ENCODE data around the gene EPHB1. TPM values are rescaled to one million over a fixed set of nuclear protein-coding genes. Genes with fewer than 3 reads are reported as not detected.

Gene EPHB1
- total RNA-seq, 4 donors from 2014 or later, result 0.82 to 2.2 (median 1.2) TPM

- intact Hi-C loops (cut with DNase I; ENCODE audit: low total_unique reads), result no loop called here
- no peaks in the 10 kb centered on the region for H3K27me3 ChIP-seq
- H3K9me3 ChIP-seq, result no peaks in the 10 kb centered on the region
- DNase-seq, result no peak
- H3K27ac ChIP-seq, result no peak overlapping the region
- in situ Hi-C loops (cut with MboI; ENCODE audit: low pct_ligation_motif_present in 1 of 4, low pct_unique_long_range_greater_than_20kb in 1 of 4, low sequenced_read_pairs in 3 of 4), result no loop called here
- H3K4me1 ChIP-seq, result peaks cover 0 to 3% (median 0%) of the 10 kb centered on the region in 4 donors
- H3K36me3 ChIP-seq, result no peaks in the 10 kb centered on the region
- TF ChIP-seq CTCF (IDR thresholded peaks at IDR 0.05), result peak in 2 of 5 experiments; percentile 19 to 27
- TF ChIP-seq POLR2A (IDR thresholded peaks at IDR 0.05), result no peak
- WGBS, 2 donors (ENCODE audit: low coverage in 1 of 2), result 25 to 75% methylated on average over 2 of the region's 2 CpGs
- H3K4me3 ChIP-seq, result no peak overlapping the region
Observed at GRCh38 chr3:134838599-134838998, 43.5 kb downstream of the EPHB1 start.

GRCh38 chr3:134839422-134839821 is 44.4 kb downstream of the EPHB1 start:
- Histone ChIP-seq H3K27me3 (no peaks in the 10 kb centered on the region), H3K9me3 (no peaks in the 10 kb centered on the region), H3K4me1 (peaks cover 0 to 3% (median 0%) of the 10 kb centered on the region in 4 donors), H3K36me3 (no peaks in the 10 kb centered on the region), H3K27ac (no peak overlapping the region), H3K4me3 (no peak overlapping the region)
- no peak for TF ChIP-seq CTCF (IDR thresholded peaks at IDR 0.05)
- TF ChIP-seq EP300 (IDR thresholded peaks at IDR 0.05; ENCODE audit: low read depth), result no peak
- no peak for TF ChIP-seq POLR2AphosphoS5 (IDR thresholded peaks at IDR 0.05)
- no peak for TF ChIP-seq POLR2A (IDR thresholded peaks at IDR 0.05)
- DNase-seq, result no peak
- intact Hi-C loops (cut with DNase I; ENCODE audit: low total_unique reads), result no loop called here
- in situ Hi-C loops (cut with MboI; ENCODE audit: low pct_ligation_motif_present in 1 of 4, low pct_unique_long_range_greater_than_20kb in 1 of 4, low sequenced_read_pairs in 3 of 4), result no loop called here
- WGBS, 2 donors (ENCODE audit: low coverage in 1 of 2), result 78% methylated on average over 3 of the region's 3 CpGs; no CpG with 5 or more reads in 1 of the 2 donors

DNA sequence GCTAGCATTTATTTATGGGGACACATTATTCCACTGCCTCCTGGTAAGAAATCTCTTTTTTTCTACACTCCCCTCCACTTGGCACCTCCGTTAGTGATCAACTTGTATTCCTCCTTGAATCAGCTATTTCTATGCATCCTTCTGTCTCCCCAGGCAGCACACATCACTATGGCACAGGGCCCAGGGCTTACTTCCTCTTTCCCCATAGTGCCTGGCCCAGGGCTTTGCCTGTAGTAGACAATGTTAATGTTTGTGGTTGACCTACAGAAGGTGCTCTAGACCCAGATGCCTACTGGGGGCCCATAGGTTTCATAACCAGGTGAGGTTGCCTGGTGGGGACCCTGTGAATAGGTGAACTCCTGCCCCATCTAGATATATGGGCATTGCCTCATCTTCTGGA is 44.9 kb downstream of the EPHB1 start:
- in situ Hi-C loops (cut with MboI; ENCODE audit: low pct_ligation_motif_present in 1 of 4, low pct_unique_long_range_greater_than_20kb in 1 of 4, low sequenced_read_pairs in 3 of 4) (no loop called here), intact Hi-C loops (cut with DNase I; ENCODE audit: low total_unique reads) (no loop called here)
- TF ChIP-seq POLR2AphosphoS5 (IDR thresholded peaks at IDR 0.05), result no peak
- TF ChIP-seq POLR2A (IDR thresholded peaks at IDR 0.05), result no peak
- no peak for TF ChIP-seq EP300 (IDR thresholded peaks at IDR 0.05; ENCODE audit: low read depth)
- TF ChIP-seq CTCF (IDR thresholded peaks at IDR 0.05), result no peak
- Histone ChIP-seq H3K27ac (no peak overlapping the region), H3K9me3 (no peaks in the 10 kb centered on the region), H3K4me3 (no peak overlapping the region), H3K36me3 (no peaks in the 10 kb centered on the region), H3K4me1 (peaks cover 0 to 3% (median 0%) of the 10 kb centered on the region in 4 donors), H3K27me3 (no peaks in the 10 kb centered on the region)
- whole genome bisulfite sequencing, 2 donors (ENCODE audit: low coverage in 1 of 2), result 25 to 33% methylated on average over 1 of the region's 1 CpG
- no peak for DNase-seq

DNA sequence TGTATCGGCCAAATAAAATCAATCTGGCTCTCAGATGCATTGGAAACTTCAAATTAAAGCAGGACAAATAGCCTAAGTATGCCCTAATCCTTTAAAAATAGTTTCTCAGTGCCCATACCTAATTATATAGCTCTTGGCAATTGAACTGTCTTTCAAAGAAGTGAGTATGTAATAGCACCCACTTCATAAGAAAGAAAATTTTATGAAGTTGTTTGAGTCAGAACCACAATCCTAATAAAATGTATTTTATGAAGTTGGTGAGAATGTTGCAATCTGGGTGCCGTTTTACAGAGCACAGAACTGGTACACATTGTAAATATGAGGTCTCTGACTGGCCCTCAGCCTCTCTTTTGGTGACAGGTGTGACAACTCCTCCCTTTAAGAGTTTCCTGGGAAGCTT is 45.4 kb downstream of the EPHB1 start:
- no peaks in the 10 kb centered on the region for H3K9me3 ChIP-seq
- no peaks in the 10 kb centered on the region for H3K36me3 ChIP-seq
- in situ Hi-C loops (cut with MboI; ENCODE audit: low pct_ligation_motif_present in 1 of 4, low pct_unique_long_range_greater_than_20kb in 1 of 4, low sequenced_read_pairs in 3 of 4), result no loop called here
- no peak overlapping the region for H3K27ac ChIP-seq
- H3K27me3 ChIP-seq, result no peaks in the 10 kb centered on the region
- TF ChIP-seq EP300 (IDR thresholded peaks at IDR 0.05; ENCODE audit: low read depth) (no peak), CTCF (IDR thresholded peaks at IDR 0.05) (no peak), POLR2A (IDR thresholded peaks at IDR 0.05) (no peak), POLR2AphosphoS5 (IDR thresholded peaks at IDR 0.05) (no peak)
- intact Hi-C loops (cut with DNase I; ENCODE audit: low total_unique reads), result no loop called here
- H3K4me1 ChIP-seq, result peaks cover 0 to 3% (median 0%) of the 10 kb centered on the region in 4 donors
- no peak for DNase-seq
- H3K4me3 ChIP-seq, result no peak overlapping the region
- WGBS, 2 donors (ENCODE audit: low coverage in 1 of 2), result 31 to 42% methylated on average over 1 to 2 of the region's 2 CpGs

Data from transverse colon (tissue), 4 donors.